GM06990 (cell line): ENCODE measurements around the gene ZDHHC6.

Experiments
- DNase-seq: peaks from one replicate; pipeline ENCODE4 v3.0.0-alpha.2; 2011; ENCODE audit not compliant: insufficient read length; ENCODE audit errors: extremely low read depth
- H3K27me3 ChIP-seq: replicated peaks from 2 replicates; pipeline ENCODE4 v1.6.0; 2011; ENCODE audit warnings: low read length; ENCODE audit not compliant: control insufficient read depth, insufficient read depth
- H3K36me3 ChIP-seq: 2 replicates; pipeline ENCODE4 v1.5.1; 2011; ENCODE audit warnings: low read length; ENCODE audit not compliant: control insufficient read depth, insufficient read depth
- H3K4me3 ChIP-seq: replicated peaks from 2 replicates; pipeline ENCODE4 v1.5.1; 2011; ENCODE audit warnings: low read depth, mild to moderate bottlenecking, control low read depth, low read length
- TF ChIP-seq, protein P1 (sequence below): IDR thresholded peaks from 2 replicates; pipeline ENCODE4 v1.5.1; 2011; ENCODE audit warnings: low read length, control low read depth, mild to moderate bottlenecking, inconsistent platforms; ENCODE audit not compliant: insufficient read depth, poor library complexity, severe bottlenecking

Gene ZDHHC6

DNA sequence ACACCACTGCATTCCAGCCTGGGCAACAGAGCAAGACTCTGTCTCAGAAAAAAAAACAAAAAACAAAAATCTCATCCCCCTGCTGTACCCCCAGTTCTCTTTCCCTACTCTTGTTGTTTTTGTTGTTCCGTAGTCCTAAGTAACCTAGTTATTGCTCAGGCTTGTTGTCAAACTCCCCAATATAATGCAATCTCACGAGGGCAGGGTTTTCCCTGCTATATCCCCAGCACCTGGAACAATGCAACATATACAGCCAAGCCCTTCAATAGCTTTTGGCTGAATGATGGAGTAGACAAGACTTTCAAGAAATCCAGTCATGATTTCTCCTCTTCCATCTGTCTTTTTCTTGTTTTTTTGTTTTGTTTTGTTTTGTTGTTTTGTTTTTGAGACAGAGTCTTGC is 62.6 kb downstream of the ZDHHC6 start:
- Histone ChIP-seq H3K36me3 (peaks cover 8% of the 10 kb centered on the region), H3K27me3 (no peaks in the 10 kb centered on the region), H3K4me3 (no peak overlapping the region)
- no peak for DNase-seq
- TF ChIP-seq, protein P1, sequence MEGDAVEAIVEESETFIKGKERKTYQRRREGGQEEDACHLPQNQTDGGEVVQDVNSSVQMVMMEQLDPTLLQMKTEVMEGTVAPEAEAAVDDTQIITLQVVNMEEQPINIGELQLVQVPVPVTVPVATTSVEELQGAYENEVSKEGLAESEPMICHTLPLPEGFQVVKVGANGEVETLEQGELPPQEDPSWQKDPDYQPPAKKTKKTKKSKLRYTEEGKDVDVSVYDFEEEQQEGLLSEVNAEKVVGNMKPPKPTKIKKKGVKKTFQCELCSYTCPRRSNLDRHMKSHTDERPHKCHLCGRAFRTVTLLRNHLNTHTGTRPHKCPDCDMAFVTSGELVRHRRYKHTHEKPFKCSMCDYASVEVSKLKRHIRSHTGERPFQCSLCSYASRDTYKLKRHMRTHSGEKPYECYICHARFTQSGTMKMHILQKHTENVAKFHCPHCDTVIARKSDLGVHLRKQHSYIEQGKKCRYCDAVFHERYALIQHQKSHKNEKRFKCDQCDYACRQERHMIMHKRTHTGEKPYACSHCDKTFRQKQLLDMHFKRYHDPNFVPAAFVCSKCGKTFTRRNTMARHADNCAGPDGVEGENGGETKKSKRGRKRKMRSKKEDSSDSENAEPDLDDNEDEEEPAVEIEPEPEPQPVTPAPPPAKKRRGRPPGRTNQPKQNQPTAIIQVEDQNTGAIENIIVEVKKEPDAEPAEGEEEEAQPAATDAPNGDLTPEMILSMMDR, result no peak

- no peak for DNase-seq
- TF ChIP-seq, protein P1, result no peak
Measured at GRCh38 chr10:112383325-112383724, 63.4 kb downstream of the ZDHHC6 start.

GRCh38 chr10:112382515-112383235 is 64.0 kb downstream of the ZDHHC6 start:
- DNase-seq, result no peak
- Histone ChIP-seq H3K27me3 (no peaks in the 10 kb centered on the region), H3K36me3 (peaks cover 10% of the 10 kb centered on the region), H3K4me3 (no peak overlapping the region)
- TF ChIP-seq, protein P1, result no peak

More at GRCh38 chr10:112383325-112383724, 63.4 kb downstream of the ZDHHC6 start:
- no peak overlapping the region for H3K4me3 ChIP-seq
- peaks cover 10% of the 10 kb centered on the region for H3K36me3 ChIP-seq
- H3K27me3 ChIP-seq, result no peaks in the 10 kb centered on the region
